Calu3 (cell line): Measurements from ENCODE around the gene KRTAP10-12. TPM values are rescaled to one million over a fixed set of nuclear protein-coding genes. Genes with fewer than 3 reads are reported as not detected.

Source experiments
- BruUV-seq: library from RNA; stranded (reverse); fragments of 400-500 nt; replicated peaks from 2 replicates; lab custom pipeline; 2021; lab: Mats Ljungman, UMichigan
- CTCF ChIA-PET: fragments of 300-600 bp; sonication (Branson Sonifier 250); formaldehyde crosslinking; loops from one replicate; lab custom pipeline; 2022; ENCODE audit warnings: antibody characterized with exemption; lab: Charles Lee
- DNase-seq: peaks from one replicate; pipeline ENCODE4 v3.0.0; 2022
- H3K27ac Mint-ChIP-seq: one replicate; pipeline ENCODE4 v1.8.0; 2022; ENCODE audit warnings: mixed read lengths; ENCODE audit not compliant: unreplicated experiment
- H3K27me3 Mint-ChIP-seq: one replicate; pipeline ENCODE4 v1.8.0; 2022; ENCODE audit warnings: mixed read lengths; ENCODE audit not compliant: unreplicated experiment
- H3K36me3 Mint-ChIP-seq: one replicate; pipeline ENCODE4 v1.8.0; 2022; ENCODE audit warnings: mild to moderate bottlenecking, moderate library complexity, mixed read lengths; ENCODE audit not compliant: insufficient read depth, unreplicated experiment
- H3K4me1 Mint-ChIP-seq: one replicate; pipeline ENCODE4 v1.8.0; 2022; ENCODE audit warnings: mild to moderate bottlenecking, low read depth, mixed read lengths; ENCODE audit not compliant: unreplicated experiment
- H3K4me3 Mint-ChIP-seq: one replicate; pipeline ENCODE4 v1.8.0; 2022; ENCODE audit warnings: mild to moderate bottlenecking, low read depth, moderate library complexity, mixed read lengths; ENCODE audit not compliant: unreplicated experiment
- H3K9me3 Mint-ChIP-seq: one replicate; pipeline ENCODE4 v1.8.0; 2022; ENCODE audit warnings: low read depth, mixed read lengths; ENCODE audit not compliant: unreplicated experiment
- CTCF ChIP-seq: fragments of 200-600 bp; IDR thresholded peaks from one replicate; pipeline ENCODE4 v1.8.0; 2022; ENCODE audit warnings: antibody characterized with exemption; ENCODE audit not compliant: unreplicated experiment
- intact Hi-C: fragments of 100-400 bp; cut with micrococcal nuclease; formaldehyde crosslinking; loops from one replicate; pipeline ENCODE4 v1.10.0; 2022; ENCODE audit not compliant: unreplicated experiment
- total RNA-seq: library from RNA; stranded (reverse); gene quantifications from 2 replicates; pipeline ENCODE4 v1.2.3, GENCODE V29; 2022

Gene KRTAP10-12
- total RNA-seq, 1 experiment from 2014 or later: not detected

- Mint-ChIP-seq H3K27ac (no peak overlapping the region), H3K4me3 (no peak overlapping the region), H3K9me3 (peaks cover 3% of the 10 kb centered on the region), H3K36me3 (no peaks in the 10 kb centered on the region), H3K4me1 (peaks cover 11% of the 10 kb centered on the region), H3K27me3 (peaks cover 91% of the 10 kb centered on the region)
- DNase-seq: no peak
- BruUV-seq: no TSS peak
- intact Hi-C loops: no loop called here
- TF ChIP-seq CTCF: no peak
- CTCF ChIA-PET: no interaction called here
Measured at GRCh38 chr21:44702111-44702972, 5.4 kb downstream of the KRTAP10-12 start.

- no peak for DNase-seq
- TF ChIP-seq CTCF: no peak
- Mint-ChIP-seq H3K9me3 (peaks cover 3% of the 10 kb centered on the region), H3K36me3 (no peaks in the 10 kb centered on the region), H3K27ac (no peak overlapping the region), H3K4me3 (no peak overlapping the region), H3K27me3 (peaks cover 91% of the 10 kb centered on the region), H3K4me1 (peaks cover 3% of the 10 kb centered on the region)
- BruUV-seq: no TSS peak
- CTCF ChIA-PET: no interaction called here
- intact Hi-C loops: no loop called here
Measured at GRCh38 chr21:44702973-44703730, 6.2 kb downstream of the KRTAP10-12 start.

- BruUV-seq: no TSS peak
- no peak for TF ChIP-seq CTCF
- H3K4me3 Mint-ChIP-seq: no peak overlapping the region
- peaks cover 3% of the 10 kb centered on the region for H3K9me3 Mint-ChIP-seq
- H3K27ac Mint-ChIP-seq: no peak overlapping the region
- DNase-seq: no peak
- no peaks in the 10 kb centered on the region for H3K4me1 Mint-ChIP-seq
- intact Hi-C loops: no loop called here
- CTCF ChIA-PET: no interaction called here
- H3K36me3 Mint-ChIP-seq: no peaks in the 10 kb centered on the region
- peaks cover 91% of the 10 kb centered on the region for H3K27me3 Mint-ChIP-seq
Measured at GRCh38 chr21:44703731-44704635, 7.0 kb downstream of the KRTAP10-12 start.

GRCh38 chr21:44704636-44705001 is 7.6 kb downstream of the KRTAP10-12 start:
- no peaks in the 10 kb centered on the region for H3K36me3 Mint-ChIP-seq
- H3K27ac Mint-ChIP-seq: no peak overlapping the region
- TF ChIP-seq CTCF: no peak
- H3K4me3 Mint-ChIP-seq: no peak overlapping the region
- H3K27me3 Mint-ChIP-seq: peaks cover 91% of the 10 kb centered on the region
- CTCF ChIA-PET: no interaction called here
- peaks cover 3% of the 10 kb centered on the region for H3K9me3 Mint-ChIP-seq
- BruUV-seq: no TSS peak
- no peaks in the 10 kb centered on the region for H3K4me1 Mint-ChIP-seq
- no peak for DNase-seq
- intact Hi-C loops: no loop called here
